Sigmoid colon (tissue), 4 donors: ENCODE results near the gene ANAPC5.

Source experiments
- EP300 ChIP-seq, 4 donors: sonication (generic); formaldehyde crosslinking; IDR thresholded peaks; one replicate each; pipeline ENCODE4 v1.6.1; 2017; ENCODE audit warnings: antibody characterized with exemption in 4 of 4
- POLR2A ChIP-seq, 2 donors: fragments of 450-650 bp; IDR thresholded peaks; one replicate each; pipeline ENCODE4 v1.6.1; 2016; ENCODE audit warnings: antibody characterized with exemption in 2 of 2, mild to moderate bottlenecking in 2 of 2, moderate library complexity in 2 of 2

DNA sequence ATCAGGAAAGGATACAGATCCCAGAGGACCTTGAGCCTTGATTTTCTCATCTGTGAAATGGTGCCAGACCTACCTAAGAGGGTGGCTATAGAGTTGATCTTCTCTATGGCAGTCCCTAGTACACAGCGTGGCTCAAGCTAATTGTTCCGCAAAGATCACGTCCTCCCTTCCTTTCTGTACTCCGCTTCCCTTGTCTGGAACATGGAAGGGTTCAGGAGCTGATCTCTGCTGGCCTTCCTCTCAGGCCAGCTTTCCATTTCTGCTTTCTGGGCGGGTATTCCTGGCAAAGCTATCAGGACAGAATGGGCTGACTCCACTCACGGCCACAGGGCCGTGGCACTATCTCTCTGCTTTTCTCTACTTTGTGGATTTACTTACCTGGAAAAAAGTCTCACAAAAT, 62.2 kb downstream of the ANAPC5 start:
- TF ChIP-seq EP300 (IDR thresholded peaks at IDR 0.05) (no peak), POLR2A (IDR thresholded peaks at IDR 0.05) (no peak)
